Measurements from ENCODE around the gene ATRN.

GRCh38 chr20:3670945-3671344, 200.1 kb downstream of the ATRN start:
- TF ChIP-seq CTCF (conservative IDR thresholded peaks at IDR 0.05; ENCODE audit: low read depth in 2 of 2) (no peak), CREB1 (CRISPR knock-in tag; IDR thresholded peaks at IDR 0.05; ENCODE audit: low read depth) (no peak), EZH2 (IDR thresholded peaks at IDR 0.05; ENCODE audit: low read depth, unreplicated experiment) (no peak), ZNF114 (CRISPR knock-in tag; IDR thresholded peaks at IDR 0.05) (no peak), POLR2AphosphoS5 (IDR thresholded peaks at IDR 0.05; ENCODE audit: low read depth) (no peak), ZNF331 (CRISPR knock-in tag; IDR thresholded peaks at IDR 0.05; ENCODE audit: low read depth) (no peak), JUNB (IDR thresholded peaks at IDR 0.05; ENCODE audit: unreplicated experiment) (no peak), REST (IDR thresholded peaks at IDR 0.05; ENCODE audit: unreplicated experiment) (no peak), EZH2phosphoT487 (IDR thresholded peaks at IDR 0.05; ENCODE audit: unreplicated experiment) (no peak)
- TF ChIP-seq, protein P1, sequence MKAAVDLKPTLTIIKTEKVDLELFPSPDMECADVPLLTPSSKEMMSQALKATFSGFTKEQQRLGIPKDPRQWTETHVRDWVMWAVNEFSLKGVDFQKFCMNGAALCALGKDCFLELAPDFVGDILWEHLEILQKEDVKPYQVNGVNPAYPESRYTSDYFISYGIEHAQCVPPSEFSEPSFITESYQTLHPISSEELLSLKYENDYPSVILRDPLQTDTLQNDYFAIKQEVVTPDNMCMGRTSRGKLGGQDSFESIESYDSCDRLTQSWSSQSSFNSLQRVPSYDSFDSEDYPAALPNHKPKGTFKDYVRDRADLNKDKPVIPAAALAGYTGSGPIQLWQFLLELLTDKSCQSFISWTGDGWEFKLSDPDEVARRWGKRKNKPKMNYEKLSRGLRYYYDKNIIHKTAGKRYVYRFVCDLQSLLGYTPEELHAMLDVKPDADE (IDR thresholded peaks at IDR 0.05) = no peak
